HCT116 (cell line): ENCODE results near the gene HRH4. TPM values are rescaled to one million over a fixed set of nuclear protein-coding genes. Genes with fewer than 3 reads are reported as not detected.

Source experiments
- ATAC-seq: fragments of 200-7000 bp; cut with Tn5 transposase; 2 replicates; pipeline ENCODE4 v1.9.1; 2020; ENCODE audit warnings: mild to moderate bottlenecking, moderate library complexity
- BruUV-seq: library from RNA; stranded (reverse); fragments of 400-500 nt; replicated peaks from 2 replicates; lab custom pipeline; 2021; lab: Mats Ljungman, UMichigan
- CTCF ChIA-PET: fragments of 300-600 bp; sonication (Branson Sonifier 250); formaldehyde crosslinking; loops from one replicate; lab custom pipeline; 2021; ENCODE audit warnings: antibody characterized with exemption; lab: Charles Lee
- POLR2A ChIA-PET: fragments of 300-600, 350-600 bp; sonication (Branson Sonifier 250); formaldehyde crosslinking; loops from one replicate; lab custom pipeline; 2021; ENCODE audit warnings: antibody characterized with exemption; lab: Charles Lee
- RAD21 ChIA-PET, 2 experiments: fragments of 300-600 bp; sonication (Branson Sonifier 250); formaldehyde crosslinking; loops; one replicate each; lab custom pipeline; 2023; ENCODE audit warnings: low total read pairs in 2 of 2; ENCODE audit not compliant: uncharacterized antibody in 2 of 2, unreplicated experiment in 2 of 2, low non-redundant PET in 1 of 2; lab: Charles Lee
- DNase-seq: peaks from one replicate; pipeline ENCODE4 v3.0.0-alpha.2; 2010; ENCODE audit warnings: low read depth, low spot score
- H2AFZ ChIP-seq: fragments of 200-600 bp; shearing (Covaris generic), sonication (generic); 2 replicates; pipeline ENCODE4 v1.6.1; 2017; ENCODE audit warnings: low read depth, mixed run types, mixed read lengths, antibody characterized with exemption, low read length; ENCODE audit not compliant: poor library complexity, severe bottlenecking
- H3K27ac ChIP-seq: 2 replicates; pipeline ENCODE4 v1.5.1; 2012; ENCODE audit warnings: low read depth, low read length
- H3K27me3 ChIP-seq: fragments of 200-600 bp; sonication (generic); 2 replicates; pipeline ENCODE4 v1.6.1; 2016; ENCODE audit warnings: mixed run types, low read length, mixed read lengths; ENCODE audit not compliant: insufficient read depth
- H3K36me3 ChIP-seq, 2 experiments: fragments of 200-500 bp in 1 of 2; fragments of 200-600 bp in 1 of 2; sonication (Bioruptor generic) in 1 of 2; sonication (generic) in 1 of 2; 2 replicates each; pipeline versions ENCODE4 v1.5.1 to v1.6.1; 2014 to 2016; ENCODE audit warnings: low read length in 2 of 2, inconsistent platforms in 1 of 2, mixed read lengths in 1 of 2, mixed run types in 1 of 2; ENCODE audit not compliant: insufficient read depth in 2 of 2, control insufficient read depth in 1 of 2
- H3K4me1 ChIP-seq, 2 experiments: fragments of 200-600 bp in 1 of 2; sonication (generic) in 1 of 2; 2 replicates each; pipeline versions ENCODE4 v1.5.1 to v1.6.1; 2012 to 2017; ENCODE audit warnings: low read length in 2 of 2, inconsistent platforms in 1 of 2, mild to moderate bottlenecking in 1 of 2, mixed read lengths in 1 of 2, mixed run types in 1 of 2, moderate library complexity in 1 of 2; ENCODE audit not compliant: insufficient read depth in 2 of 2, control insufficient read depth in 1 of 2
- H3K4me2 ChIP-seq: fragments of 200-600 bp; sonication (generic); 2 replicates; pipeline ENCODE4 v1.6.1; 2017; ENCODE audit warnings: mixed run types, low read length, mixed read lengths
- H3K4me3 ChIP-seq, 2 experiments: fragments of 200-600 bp in 1 of 2; sonication (generic) in 1 of 2; replicated peaks in 1 of 2; 2 replicates each; pipeline ENCODE4 v1.5.1; 2011 to 2016; ENCODE audit warnings: low read length in 2 of 2, control low read depth in 1 of 2, low read depth in 1 of 2, mild to moderate bottlenecking in 1 of 2, mixed read lengths in 1 of 2, mixed run types in 1 of 2
- H3K79me2 ChIP-seq: fragments of 200-600 bp; sonication (generic); 2 replicates; pipeline ENCODE4 v1.6.1; 2017; ENCODE audit warnings: mild to moderate bottlenecking, mixed run types, low read length, moderate library complexity, mixed read lengths; ENCODE audit not compliant: insufficient read depth
- H3K9ac ChIP-seq: fragments of 200-600 bp; sonication (generic); 2 replicates; pipeline ENCODE4 v1.6.1; 2016; ENCODE audit warnings: low read length, mixed read lengths
- H3K9me2 ChIP-seq: fragments of 200-600 bp; sonication (generic), shearing (Covaris generic); 2 replicates; pipeline ENCODE4 v1.6.1; 2017; ENCODE audit warnings: mixed run types, mild to moderate bottlenecking, moderate library complexity; ENCODE audit not compliant: insufficient read depth
- H3K9me3 ChIP-seq, 2 experiments: fragments of 200-500 bp in 1 of 2; fragments of 200-600 bp in 1 of 2; sonication (Bioruptor generic) in 1 of 2; sonication (generic) in 1 of 2; 2 replicates each; pipeline ENCODE4 v1.6.1; 2014 to 2017; ENCODE audit warnings: low read length in 2 of 2, mixed read lengths in 2 of 2, inconsistent platforms in 1 of 2, low read depth in 1 of 2, mild to moderate bottlenecking in 1 of 2, mixed run types in 1 of 2, moderate library complexity in 1 of 2; ENCODE audit not compliant: control insufficient read depth in 1 of 2, insufficient read depth in 1 of 2
- H4K20me1 ChIP-seq: fragments of 200-600 bp; sonication (generic), shearing (Covaris generic); 2 replicates; pipeline ENCODE4 v1.6.1; 2017; ENCODE audit warnings: mixed run types, mild to moderate bottlenecking, moderate library complexity; ENCODE audit not compliant: insufficient read depth
- ATF3 ChIP-seq: IDR thresholded peaks from 2 replicates; pipeline ENCODE4 v1.6.1; 2012
- CBX3 ChIP-seq: IDR thresholded peaks from 2 replicates; pipeline ENCODE4 v1.6.1; 2012; ENCODE audit warnings: low read depth
- EGR1 ChIP-seq: IDR thresholded peaks from 2 replicates; pipeline ENCODE4 v1.6.1; 2012; ENCODE audit warnings: low read depth
- EZH2phosphoT487 ChIP-seq: fragments of 200-600 bp; IDR thresholded peaks from 2 replicates; pipeline ENCODE4 v1.6.1; 2018; ENCODE audit warnings: antibody characterized with exemption, borderline replicate concordance
- FOSL1 ChIP-seq: IDR thresholded peaks from 2 replicates; pipeline ENCODE4 v1.6.1; 2012; ENCODE audit warnings: low read depth
- JUND ChIP-seq: IDR thresholded peaks from 2 replicates; pipeline ENCODE4 v1.6.1; 2012
- POLR2A ChIP-seq: IDR thresholded peaks from 2 replicates; pipeline ENCODE4 v1.7.0; 2011; ENCODE audit warnings: borderline replicate concordance; ENCODE audit not compliant: insufficient read depth, insufficient read length; ENCODE audit errors: extremely low read depth
- POLR2AphosphoS5 ChIP-seq: IDR thresholded peaks from 2 replicates; pipeline ENCODE4 v1.6.1; 2011; ENCODE audit warnings: mild to moderate bottlenecking, low read depth, low read length, moderate library complexity
- RAD21 ChIP-seq: IDR thresholded peaks from 2 replicates; pipeline ENCODE4 v1.6.1; 2012; ENCODE audit warnings: low read depth, mild to moderate bottlenecking
- SP1 ChIP-seq: IDR thresholded peaks from 2 replicates; pipeline ENCODE4 v1.6.1; 2012; ENCODE audit warnings: low read depth
- TCF7L2 ChIP-seq: IDR thresholded peaks from 2 replicates; pipeline ENCODE4 v1.7.0; 2011; ENCODE audit warnings: borderline replicate concordance, inconsistent platforms; ENCODE audit not compliant: insufficient read depth, insufficient read length; ENCODE audit errors: extremely low read depth
- intact Hi-C: fragments of 100-400 bp; cut with micrococcal nuclease; formaldehyde crosslinking; loops from 2 replicates; pipeline ENCODE4 v1.10.0; 2022
- total RNA-seq: library from RNA; stranded (reverse); gene quantifications from one replicate; pipeline ENCODE4 v1.2.1, GENCODE V29; 2021; ENCODE audit not compliant: unreplicated experiment
- TF ChIP-seq, protein P1 (sequence below): IDR thresholded peaks from 2 replicates; pipeline ENCODE4 v1.6.1; 2011; ENCODE audit warnings: mild to moderate bottlenecking, low read length, moderate library complexity; ENCODE audit not compliant: insufficient replicate concordance; ENCODE audit errors: extremely low read depth

Gene HRH4
- total RNA-seq, 1 experiment from 2014 or later: not detected

DNA sequence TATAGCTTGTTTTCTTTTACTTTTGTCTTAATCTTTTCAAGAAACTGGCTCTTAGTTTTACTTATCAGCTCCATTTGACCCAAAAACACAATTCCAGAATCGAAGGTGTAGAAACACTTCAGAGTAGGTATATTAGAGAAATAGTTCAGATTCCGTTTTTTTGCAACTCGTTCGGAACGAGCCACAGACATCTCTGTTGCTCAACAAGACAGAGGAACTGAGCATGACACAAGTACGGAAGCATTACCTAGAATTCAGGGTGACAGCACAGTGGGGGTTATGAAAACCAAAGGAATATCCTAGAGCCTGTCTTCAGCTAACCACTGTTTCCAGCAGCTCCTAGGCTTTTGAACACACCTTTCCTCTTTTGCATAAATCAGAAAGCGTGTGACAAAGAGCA is 5.0 kb downstream of the HRH4 start (continued):
- TF ChIP-seq SP1 (no peak), RAD21 (no peak)

DNA sequence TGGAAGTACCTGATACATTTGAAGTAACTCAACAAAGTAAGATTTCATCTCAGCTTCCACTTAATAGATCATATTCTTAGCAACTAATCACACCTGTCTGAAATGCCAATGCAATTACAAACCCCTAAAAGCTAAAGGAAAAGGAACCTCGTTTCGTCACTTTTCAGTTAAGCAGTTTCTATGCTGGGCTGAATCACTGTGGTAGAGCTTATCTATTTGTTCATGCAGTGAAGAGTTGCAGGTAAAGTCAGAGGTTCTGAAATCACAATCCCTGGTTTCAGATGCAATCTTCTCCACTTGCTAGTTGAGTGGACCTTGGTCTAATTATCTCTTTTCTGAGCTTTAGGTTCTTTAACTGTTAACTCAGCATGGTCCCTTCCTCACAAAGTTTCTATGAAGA is 6.3 kb downstream of the HRH4 start:
- TF ChIP-seq POLR2A (no peak), CBX3 (no peak), ATF3 (no peak), TCF7L2 (no peak), EZH2phosphoT487 (no peak), EGR1 (no peak), JUND (no peak), FOSL1 (no peak), RAD21 (no peak), POLR2AphosphoS5 (no peak)
- TF ChIP-seq, protein P1, sequence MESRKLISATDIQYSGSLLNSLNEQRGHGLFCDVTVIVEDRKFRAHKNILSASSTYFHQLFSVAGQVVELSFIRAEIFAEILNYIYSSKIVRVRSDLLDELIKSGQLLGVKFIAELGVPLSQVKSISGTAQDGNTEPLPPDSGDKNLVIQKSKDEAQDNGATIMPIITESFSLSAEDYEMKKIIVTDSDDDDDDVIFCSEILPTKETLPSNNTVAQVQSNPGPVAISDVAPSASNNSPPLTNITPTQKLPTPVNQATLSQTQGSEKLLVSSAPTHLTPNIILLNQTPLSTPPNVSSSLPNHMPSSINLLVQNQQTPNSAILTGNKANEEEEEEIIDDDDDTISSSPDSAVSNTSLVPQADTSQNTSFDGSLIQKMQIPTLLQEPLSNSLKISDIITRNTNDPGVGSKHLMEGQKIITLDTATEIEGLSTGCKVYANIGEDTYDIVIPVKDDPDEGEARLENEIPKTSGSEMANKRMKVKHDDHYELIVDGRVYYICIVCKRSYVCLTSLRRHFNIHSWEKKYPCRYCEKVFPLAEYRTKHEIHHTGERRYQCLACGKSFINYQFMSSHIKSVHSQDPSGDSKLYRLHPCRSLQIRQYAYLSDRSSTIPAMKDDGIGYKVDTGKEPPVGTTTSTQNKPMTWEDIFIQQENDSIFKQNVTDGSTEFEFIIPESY: no peak
- H3K27ac ChIP-seq: no peak overlapping the region
- ChIA-PET POLR2A (no interaction called here), CTCF (no interaction called here), RAD21 (interaction anchor here in 1 of 2 experiments (0.6 kb wide), 1 partner anchor 422 kb away, joined by 3 read pairs; no protein-coding TSS in a partner anchor)
- no TSS peak for BruUV-seq
- H3K4me1 ChIP-seq: peaks cover 0 to 2% of the 10 kb centered on the region in 2 experiments; a peak in 1 of 4 replicates
- H2AFZ ChIP-seq: no peak overlapping the region
- H3K36me3 ChIP-seq: no peaks in the 10 kb centered on the region
- H3K27me3 ChIP-seq: no peaks in the 10 kb centered on the region
- ATAC-seq (no peak), DNase-seq (no peak)
- no peaks in the 10 kb centered on the region for H3K9me2 ChIP-seq
- no peak overlapping the region for H3K4me3 ChIP-seq
- no peaks in the 10 kb centered on the region for H3K79me2 ChIP-seq
- no peak overlapping the region for H3K4me2 ChIP-seq
- no peak overlapping the region for H3K9ac ChIP-seq
- no peaks in the 10 kb centered on the region for H3K9me3 ChIP-seq
- intact Hi-C loops: no loop called here
- no peaks in the 10 kb centered on the region for H4K20me1 ChIP-seq
